HG03175 (cell line): ENCODE results near the gene CACNA1B.
"Not testable (repeated sequence)": the region's sequence is repeated elsewhere in the genome, so short reads cannot be mapped to it uniquely, and the experiment has no call there.

Experiments used
- ATAC-seq: cut with Tn5 transposase; IDR thresholded peaks from one replicate; pipeline ENCODE4 v1.9.1; 2021; ENCODE audit warnings: mild to moderate bottlenecking, moderate library complexity; ENCODE audit not compliant: unreplicated experiment

The CACNA1B gene

DNA sequence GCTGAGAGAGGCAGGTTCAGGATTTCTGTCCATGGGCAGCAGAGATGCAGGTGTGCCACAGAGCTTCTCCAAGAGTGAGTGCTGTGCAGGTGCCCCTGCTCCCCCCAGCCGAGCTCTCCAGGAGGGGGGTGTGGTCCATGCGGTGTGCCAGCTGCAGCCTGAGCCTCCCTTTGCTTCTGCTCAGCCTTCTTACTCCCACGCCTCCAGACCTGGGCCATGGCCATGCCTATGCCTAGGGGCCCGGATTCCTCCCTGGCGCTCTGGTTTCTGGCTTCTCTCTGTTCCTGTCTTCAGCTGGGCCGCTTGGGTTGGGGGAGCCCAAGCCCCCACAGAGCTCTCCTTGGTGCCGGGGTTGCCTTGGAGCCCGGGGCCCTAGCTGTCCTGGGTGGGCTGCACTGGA lies 133.3 kb downstream of the CACNA1B start:
- ATAC-seq, result no peak

- no peak for ATAC-seq
Measured at GRCh38 chr9:138011951-138012500, 134.4 kb downstream of the CACNA1B start.

GRCh38 chr9:138013273-138013672 lies 135.7 kb downstream of the CACNA1B start:
- ATAC-seq, result no peak

DNA sequence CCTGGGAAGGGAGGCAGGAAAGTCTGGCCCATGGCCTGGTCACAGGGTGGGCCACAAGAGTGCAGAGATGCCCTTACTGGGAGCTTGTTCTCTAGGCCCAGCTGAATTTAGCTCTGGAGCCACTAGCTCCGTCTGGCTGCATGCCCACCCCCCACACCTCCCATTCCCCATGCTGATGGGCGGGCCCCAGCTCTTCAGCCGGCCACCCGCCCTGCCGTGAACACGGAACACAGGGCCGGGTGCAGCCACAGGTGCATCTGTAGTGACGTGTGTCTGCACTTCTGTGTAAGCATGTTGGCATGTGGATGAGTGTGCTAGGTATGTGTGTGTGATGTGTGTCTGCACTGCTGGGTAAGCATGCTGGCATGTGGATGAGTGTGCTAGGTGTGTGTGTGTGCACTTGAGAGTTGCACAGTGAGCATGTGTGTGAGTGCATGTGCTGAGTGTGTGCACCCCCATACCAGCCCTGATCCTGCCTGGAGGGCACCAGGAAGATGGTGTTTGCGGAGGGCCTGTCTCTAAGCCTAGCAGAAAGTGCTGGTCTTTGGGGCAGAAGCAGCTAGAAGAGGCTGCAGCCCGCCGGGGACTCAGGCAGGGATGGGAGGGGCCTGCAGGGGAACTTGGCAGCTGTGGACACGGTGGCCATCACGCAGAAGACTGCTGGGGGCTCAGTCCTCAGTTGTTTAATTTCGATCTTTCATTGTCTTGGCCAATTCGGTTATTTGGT lies 136.4 kb downstream of the CACNA1B start:
- ATAC-seq, result no peak

DNA sequence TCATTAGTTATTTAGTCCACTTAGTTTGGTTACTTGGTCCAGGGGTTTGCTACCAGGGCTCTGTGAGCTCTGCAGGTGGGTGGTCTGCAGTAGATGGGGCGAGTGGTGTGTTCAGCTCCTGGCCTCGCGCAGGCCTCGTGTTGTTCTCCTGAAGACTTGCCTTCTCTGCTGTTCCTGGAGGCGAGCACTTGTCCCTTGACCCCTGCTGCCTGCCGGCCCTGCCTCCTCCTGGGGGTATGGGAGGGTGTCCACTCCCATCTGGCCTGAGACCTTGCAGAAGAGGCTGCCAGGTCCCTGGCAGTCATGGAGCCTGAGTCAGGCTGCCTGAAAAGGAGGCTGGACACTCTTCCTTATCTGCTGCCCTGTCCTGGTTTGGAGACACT lies 137.0 kb downstream of the CACNA1B start:
- no peak for ATAC-seq

DNA sequence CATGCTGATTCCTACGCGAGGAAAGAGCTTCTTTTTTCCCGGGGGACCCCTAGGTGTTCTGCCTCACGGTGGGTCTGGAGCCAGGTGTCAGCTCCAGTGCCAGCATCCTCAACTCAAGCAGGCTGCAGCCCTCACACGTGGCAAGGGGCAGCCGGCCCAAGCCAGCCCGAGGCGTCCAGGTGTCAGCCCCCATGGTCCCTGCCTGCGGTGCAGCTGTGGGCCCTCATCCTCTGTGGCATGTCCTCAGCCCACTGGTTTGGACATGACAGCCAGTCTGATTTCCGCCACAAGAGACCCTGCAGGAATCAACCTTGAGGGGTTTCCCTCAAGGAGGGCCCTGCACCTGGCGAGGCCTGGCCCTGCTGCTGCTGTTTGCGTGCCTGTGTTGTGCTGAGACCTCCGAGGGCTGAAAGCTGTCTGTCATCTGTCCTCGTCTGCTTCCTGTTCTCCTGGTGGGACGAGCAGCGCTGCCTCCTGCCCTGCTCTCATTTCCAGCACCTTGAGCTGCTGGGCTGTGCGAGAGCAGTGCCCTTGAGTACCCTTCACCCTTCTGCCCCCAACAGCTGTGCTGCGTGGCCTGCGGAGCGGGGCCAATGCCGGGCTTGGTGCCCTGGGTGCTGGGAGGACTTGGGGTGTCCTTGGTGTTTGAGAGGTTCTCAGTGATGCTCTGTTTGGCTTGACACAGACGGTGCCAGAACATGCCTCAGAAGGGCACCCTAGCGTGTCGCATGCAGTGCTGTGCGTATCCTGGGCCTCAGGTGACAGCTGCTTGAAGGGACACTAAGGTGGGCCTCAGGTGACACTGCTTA lies 137.6 kb downstream of the CACNA1B start:
- ATAC-seq, result no peak

DNA sequence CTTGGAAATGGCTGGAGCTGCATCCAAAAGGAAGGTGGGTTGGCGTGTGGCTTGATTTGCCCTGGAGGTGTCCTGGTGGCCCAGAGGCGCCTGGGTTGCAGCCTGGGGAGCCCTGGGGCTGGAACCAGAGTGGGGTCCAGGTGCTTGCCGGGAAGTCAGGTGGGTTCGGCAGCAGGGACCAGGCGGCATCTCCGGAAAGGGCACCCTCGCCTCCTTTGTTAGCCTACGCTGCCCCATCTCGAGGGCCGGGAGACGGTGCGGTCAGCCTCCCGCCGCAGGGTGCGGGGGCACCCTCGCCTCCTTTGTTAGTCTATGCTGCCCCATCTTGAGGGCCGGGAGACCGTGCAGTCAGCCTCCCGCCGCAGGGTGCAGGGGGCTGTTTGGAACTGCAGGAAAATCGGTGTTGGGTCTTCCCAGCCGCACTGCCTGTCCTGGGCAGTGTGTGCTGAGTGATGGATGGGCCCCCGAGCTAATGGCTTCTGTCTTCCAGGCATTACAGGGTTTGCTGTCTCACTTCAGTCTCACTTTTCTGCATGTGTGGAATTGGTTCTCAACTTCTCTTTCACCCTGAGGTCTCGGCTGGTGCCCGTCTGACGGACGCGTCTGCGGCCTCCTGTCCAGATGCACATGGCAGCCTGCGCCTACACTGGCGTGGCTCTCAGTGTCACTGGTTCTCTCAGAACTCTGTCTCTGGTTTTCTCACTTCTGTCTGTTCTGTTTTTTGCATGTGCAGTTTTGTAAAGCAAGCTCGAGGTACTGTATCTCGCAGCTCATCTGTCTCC lies 139.0 kb downstream of the CACNA1B start:
- no peak for ATAC-seq

- no peak for ATAC-seq
Measured at GRCh38 chr9:138017200-138017599, 139.6 kb downstream of the CACNA1B start.

DNA sequence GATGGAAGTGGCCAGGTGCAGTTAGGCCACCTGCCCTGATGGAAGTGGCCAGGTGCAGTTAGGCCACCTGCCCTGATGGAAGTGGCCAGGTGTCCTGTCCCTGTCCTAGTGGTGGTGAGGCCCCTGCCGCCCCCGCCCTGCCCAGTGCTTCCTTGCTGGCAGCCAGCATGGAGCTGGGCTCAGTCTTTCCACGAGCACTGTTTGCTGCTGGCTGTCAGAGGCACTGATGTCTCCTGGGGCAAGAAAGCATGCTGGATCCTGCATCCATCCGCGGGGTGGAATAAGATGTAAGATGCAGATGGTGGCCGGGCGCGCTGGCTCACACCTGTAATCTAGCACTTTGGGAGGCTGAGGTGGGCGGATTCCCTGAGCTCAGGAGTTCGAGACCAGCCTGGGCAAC lies 141.9 kb downstream of the CACNA1B start:
- ATAC-seq, result not testable (repeated sequence)

- ATAC-seq, result no peak
Measured at GRCh38 chr9:138020120-138020794, 142.7 kb downstream of the CACNA1B start.

- no peak for ATAC-seq
Measured at GRCh38 chr9:138020795-138021182, 143.2 kb downstream of the CACNA1B start.

DNA sequence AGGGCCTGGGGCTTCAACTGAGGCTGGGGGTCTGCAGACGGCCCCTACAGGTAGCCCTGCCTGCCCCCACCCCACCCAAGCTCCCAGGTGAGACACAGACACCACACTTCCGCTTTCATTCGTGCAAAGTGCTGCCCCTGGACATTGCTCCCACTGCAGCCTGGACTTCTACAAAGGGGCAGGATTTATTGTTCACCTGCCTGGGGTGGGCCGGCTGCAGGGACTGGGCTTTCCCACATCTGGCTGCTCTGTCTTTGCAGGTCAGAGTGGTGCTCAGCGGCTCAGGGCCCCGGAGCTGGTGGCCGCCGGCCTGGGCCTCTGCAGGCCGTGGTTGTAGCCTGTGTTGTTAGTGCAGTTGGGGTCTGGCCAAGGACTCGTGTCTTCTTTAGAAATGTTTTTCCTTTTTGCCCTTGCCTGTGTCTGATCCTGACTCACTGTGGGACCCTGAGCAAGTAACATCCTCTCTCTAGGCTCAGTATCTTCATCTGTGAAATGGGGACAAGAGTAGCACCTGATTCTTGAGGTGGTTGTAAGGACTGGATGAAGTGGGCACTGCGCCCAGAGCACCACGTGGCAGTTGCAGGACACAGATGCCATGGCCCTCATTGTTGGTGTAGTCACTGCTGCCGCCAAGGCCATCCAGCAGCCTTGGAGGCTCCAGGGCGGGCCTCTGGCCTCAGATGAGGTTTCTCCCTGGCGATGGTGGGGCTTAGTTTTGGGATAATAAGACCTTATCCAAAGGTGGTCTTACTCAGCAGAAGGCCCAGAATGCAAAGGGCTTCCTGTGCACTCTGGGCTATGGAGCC lies 143.9 kb downstream of the CACNA1B start:
- no peak for ATAC-seq

DNA sequence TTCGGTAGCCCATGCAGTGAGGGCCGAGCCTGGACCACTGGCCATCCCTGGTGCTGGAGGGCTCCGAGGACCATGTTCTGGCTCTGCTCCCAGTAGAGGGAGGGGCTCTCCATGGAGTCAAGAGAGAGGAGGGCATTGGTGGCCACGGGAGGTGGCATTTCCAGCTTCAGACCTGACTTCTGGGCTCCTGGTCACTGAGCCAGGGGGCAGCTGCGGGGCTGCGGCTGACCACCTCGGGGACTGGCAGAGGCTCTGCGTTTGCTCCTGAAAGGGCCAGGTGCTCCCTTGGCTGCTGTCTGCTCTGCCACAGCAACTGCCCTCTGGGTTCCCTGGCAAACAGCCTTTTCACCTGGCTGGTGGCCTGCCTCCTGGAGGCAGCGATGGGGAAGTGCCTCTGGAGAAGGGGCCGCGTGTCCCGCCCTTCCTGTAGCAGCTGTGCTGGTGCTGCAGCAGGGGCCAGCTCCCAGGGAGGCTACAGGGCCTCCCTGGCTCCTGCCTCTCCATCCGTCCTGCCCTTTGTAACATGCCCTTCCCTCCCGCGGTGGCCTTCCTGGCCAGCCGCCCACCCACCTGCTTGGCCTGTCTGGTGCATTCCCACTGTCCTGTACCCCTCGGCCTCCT lies 144.6 kb downstream of the CACNA1B start:
- ATAC-seq, result no peak

- ATAC-seq, result no peak
Measured at GRCh38 chr9:138022756-138023393, 145.3 kb downstream of the CACNA1B start.

GRCh38 chr9:138023394-138024124 lies 146.0 kb downstream of the CACNA1B start:
- ATAC-seq, result no peak

DNA sequence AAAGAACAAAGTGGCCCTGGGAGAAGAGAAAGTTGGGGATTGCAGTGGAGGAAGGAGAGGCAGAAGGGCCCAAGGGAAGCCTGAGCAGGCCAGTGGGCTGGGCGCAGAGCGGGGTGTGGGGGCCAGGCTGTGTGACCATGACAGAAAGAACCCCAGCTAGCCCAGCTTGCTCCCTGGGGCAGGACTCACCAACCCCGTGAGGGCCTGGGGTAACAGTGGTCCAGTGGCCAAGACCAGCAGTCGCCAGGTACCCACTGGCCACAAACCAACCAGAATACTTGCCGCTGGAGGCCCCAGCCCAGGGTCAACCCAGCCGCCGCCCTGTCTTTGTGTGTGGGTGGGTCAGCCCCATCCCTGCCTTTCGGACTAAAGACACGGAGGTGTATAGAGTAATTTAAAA lies 146.5 kb downstream of the CACNA1B start:
- no peak for ATAC-seq

GRCh38 chr9:138024831-138025291 lies 147.3 kb downstream of the CACNA1B start:
- no peak for ATAC-seq

- ATAC-seq, result no peak
Measured at GRCh38 chr9:138025417-138025816, 147.8 kb downstream of the CACNA1B start.
